HG03025 (cell line): ENCODE results near the gene SUSD4.

Experiments used
- ATAC-seq: cut with Tn5 transposase; IDR thresholded peaks from one replicate; pipeline ENCODE4 v1.9.1; 2021; ENCODE audit warnings: mild to moderate bottlenecking, moderate library complexity; ENCODE audit not compliant: unreplicated experiment, low FRiP score

SUSD4 gene

DNA sequence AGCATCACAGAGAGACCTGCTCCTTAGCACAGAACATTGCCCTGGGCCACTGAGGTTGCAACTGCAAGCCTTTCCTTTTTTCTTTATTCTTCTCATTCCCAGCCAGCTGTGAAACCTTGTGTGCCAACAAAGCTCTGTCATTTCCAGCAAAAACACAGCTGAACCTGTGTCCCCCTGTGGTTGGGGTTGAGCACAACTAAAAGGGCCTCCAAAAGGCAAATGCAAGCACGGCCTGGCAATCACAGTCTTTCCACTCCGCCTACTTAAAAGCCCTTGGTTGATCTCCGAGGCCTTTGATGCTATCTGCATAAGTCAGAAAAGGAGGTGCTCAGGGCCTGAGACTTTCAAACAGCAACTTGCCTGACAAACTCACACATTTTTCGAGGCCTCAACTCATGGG lies 32.7 kb downstream of the SUSD4 start:
- ATAC-seq: no peak

DNA sequence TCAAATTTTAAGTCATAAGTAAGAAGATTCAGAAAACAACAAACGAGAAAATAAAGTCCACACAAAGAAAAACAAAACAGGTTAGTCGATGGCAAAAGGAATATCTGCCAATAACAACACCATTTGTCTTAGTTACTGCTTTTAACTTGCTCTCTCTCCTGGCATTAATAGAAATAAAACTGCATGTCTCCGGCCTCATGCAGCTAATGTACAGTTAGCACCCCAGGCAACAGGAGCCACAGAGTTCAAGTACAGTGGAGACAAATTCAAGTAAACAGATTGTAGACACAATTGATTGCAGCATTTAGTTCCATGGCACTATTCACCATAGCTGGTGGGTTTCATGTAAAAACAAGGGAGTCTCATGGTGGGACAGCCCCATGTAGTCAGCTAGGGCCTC lies 33.5 kb downstream of the SUSD4 start:
- no peak for ATAC-seq

DNA sequence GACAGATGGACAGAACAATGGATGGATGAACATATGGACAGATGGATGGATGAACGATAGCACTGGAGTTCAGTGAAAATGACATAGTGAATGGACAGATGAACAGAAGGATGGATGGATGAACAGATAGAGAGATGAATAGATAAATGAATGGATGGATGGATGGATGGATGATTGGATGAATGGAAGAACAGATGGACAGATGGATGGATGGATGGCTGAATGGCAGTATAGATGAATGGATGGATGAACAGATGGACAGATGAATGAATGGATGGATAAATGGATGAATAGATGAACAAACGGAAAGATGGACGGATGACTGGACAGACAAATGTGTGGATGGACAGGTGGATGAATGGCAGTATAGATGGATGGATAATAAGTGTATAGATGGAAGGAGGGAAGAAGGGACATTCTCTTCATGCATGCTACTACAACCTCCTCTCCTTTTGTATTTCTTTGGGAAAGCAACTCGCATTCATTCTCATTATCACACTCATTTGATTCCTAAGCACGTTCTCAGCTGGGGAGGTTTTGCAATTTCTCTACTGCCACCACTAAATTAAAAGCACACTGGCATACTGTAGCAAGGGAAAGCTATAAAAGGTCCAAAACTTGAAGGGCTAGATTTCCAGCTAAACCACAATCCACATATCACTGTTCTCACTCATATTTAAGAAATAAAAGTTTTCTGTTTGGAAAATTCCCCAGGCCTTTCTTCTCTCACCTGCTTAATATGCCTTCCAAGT lies 34.1 kb downstream of the SUSD4 start:
- ATAC-seq: no peak

DNA sequence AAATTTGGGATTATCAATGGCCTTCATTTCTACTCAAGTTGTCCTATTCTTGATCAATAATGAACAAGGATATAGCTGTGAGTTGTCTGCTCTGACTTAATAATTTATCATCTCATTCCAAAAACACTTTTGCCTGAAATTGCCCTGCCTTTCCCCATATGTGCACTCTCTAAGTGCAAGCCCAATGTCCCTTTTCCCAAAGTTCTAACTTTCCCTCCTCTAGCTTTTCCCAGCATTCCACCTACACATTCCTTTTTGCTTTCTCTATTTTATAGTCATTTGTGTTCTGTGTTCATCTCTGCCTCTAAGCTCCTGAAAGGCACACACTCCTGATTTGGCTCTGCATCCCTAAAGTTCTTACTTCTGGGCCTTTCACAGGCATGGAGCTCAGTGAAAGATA lies 34.7 kb downstream of the SUSD4 start:
- no peak for ATAC-seq

DNA sequence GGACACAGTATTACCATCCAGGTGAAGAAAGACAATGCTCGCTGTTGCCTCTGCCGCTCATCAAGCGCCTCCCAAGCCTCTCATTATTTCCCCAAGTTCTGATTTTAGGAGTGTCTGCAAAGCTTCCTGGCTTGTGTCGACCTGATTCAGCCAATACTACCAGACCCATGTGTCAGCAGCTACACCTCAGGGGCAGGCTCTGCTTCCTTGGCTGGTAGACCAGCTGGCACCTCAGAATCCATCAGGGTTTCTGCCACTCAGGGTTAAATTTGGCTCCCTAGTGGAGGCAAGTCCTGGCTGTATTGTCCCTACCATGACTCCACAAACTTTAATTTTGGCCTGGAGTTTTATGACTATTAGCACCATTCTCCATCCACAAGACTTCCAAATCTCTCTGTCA lies 35.4 kb downstream of the SUSD4 start:
- no peak for ATAC-seq

DNA sequence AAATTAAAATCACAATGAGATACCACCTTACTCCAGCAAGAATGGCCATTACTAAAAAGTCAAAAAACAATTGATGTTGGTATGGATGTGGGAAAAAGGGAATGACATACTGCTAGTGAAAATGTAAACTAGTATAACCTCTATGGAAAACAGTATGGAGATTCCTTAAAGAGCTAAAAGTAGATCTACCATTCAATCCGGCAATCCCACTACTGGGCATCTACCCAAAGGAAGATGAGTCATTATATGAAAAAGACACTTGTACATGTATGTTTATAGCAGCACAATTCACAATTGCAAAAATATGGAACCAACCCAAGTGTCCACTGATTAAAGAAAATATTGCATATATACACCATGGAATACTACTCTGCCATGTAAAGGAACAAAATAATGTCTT lies 37.2 kb downstream of the SUSD4 start:
- ATAC-seq: no peak

DNA sequence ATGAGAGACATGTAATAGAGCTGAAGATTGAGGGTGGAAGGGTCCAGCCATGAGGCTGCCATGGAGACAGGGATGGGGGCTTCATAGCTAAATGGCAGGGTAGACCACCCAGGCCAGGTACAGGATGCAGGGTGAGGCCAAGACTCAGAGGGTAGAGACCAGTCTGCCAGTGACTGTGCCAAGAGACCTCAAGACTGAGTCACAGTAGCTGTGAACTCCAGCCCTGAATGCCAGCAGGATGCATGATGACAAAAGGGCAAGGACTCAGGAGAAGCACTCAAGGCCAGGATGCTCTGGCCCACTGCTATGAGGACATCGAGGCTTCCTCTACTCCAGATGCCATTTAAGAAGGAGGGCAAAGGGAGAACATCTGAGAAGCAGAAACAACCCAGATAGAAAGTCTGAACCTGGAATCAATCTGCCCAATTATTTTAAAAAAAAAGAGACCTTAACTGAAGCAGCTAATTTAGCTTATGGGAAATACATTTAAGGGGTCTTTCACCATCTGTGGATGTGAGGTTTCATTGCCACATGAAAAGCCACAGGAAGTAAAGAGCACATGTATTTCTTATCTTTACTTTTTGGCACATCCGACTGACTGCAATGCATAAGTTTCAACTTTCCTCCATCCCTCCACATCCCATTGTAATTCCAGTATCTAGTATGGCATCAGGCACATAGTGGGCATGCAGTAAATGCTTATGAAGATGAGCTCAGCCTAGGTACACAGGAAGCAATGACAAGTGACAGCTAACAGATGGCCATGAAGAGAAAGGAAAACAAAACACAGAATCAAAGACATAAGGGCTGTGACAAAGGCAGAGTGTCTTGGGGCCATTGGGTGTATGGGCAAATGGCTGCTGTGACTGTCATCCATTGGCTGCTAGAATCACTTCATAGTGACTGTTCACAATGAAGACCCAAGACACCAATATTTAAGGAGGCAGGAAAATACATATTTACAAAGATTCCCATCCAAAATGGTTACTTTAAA lies 40.2 kb downstream of the SUSD4 start:
- no peak for ATAC-seq

DNA sequence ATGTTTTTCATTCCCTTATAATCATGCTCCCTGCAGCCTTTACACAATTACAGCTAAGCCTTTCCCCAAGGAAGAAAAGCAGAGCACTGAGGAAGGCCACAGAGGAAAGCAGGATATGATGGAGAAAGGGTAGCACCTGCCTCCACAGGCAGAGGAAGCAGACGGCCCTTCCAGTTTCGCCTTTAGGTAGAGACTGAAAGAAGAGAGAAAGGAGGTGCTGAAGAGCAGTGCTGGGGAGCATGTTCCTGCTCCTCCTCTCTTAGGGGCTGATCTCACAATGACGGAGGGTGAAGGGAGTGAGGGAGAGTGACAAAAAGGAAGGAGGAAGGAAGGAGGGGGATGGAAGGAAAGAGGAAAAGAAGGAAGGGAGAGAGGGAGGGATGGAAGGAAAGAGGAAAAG lies 41.1 kb downstream of the SUSD4 start:
- no peak for ATAC-seq

DNA sequence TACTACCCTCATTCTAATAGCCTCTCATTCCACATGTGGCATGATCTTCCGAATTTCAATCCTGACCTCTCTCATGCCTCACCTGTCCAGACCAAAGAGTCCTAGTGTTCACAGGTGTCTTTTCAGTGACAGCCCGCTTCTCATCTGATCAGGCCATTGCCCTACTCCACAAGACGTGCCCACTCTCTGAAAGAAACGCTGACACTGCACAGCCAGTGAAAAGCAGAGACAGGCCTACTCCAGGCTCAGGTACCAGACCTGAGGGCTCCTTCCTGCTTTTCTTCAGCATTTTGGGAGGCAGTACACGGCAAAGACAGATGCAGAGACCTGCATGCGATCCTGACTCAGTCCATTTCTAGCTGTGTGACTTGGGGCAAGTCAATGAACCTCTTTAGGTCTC lies 43.0 kb downstream of the SUSD4 start:
- no peak for ATAC-seq

DNA sequence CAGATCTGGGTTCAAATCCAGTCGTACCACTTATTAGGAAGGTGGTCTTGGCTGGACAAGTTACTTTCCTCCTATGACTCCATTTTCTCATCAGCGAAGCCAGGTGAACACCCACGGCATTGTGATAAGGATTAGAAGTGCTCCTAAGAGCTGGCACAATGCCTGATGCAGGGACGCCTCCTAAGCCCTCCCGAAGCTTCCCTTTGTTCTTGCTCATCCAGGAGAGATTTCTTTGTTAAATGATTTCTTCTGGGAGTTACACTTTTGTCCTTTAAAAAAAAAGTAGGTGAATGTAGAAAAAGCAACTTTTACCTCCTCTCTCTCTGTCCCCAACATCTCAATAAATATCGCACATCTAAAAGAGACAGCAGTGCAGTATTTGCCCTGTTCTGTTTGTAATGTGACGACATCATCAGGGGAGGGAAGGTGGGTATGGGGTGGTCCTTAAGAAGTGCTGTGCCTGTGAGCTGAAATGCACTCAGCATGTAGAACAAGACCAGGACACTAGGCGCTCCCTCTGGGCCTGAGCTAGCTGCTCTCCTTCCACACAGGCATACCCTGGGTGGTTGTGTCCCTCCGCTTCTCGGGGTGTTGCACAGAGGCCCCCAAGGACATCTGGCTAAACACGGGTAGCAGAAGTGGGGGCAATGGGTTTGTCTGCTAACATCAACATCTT lies 43.9 kb downstream of the SUSD4 start:
- ATAC-seq: no peak

DNA sequence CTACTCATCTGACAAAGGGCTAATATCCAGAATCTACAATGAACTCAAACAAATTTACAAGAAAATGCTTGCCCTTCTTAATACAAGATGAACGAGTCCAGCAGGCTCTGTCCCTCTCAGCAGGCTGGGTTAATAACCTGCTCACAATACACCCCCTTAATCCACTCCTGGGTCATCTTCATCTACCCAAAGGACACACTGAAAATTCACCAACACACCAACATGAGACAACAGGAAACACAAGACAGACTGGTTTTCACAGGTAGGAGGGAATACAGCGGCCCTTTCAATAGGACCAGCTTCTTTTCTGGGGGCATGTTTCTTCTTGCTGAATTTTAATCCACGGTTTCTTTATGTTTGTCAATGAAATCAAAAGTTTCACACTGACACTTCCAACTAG lies 44.6 kb downstream of the SUSD4 start:
- no peak for ATAC-seq

DNA sequence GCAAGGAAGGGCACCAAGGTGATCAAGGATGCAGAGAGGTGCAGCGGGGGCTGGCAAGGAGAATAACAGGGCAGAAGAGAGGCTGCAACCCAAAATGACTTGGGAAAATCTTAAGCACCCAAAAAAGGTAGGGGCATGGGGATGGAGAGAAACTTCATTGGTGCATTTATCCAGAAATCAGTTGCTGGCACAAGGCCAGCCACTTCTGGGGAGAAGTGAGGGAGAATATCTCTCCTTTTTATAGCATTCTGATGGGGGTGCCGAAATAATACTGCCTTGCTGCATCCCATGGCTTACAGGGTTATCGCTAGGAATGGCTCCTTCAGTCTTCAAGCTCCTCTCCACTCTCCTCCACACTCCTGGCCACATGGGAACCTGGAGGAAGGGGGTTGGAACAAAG lies 47.9 kb downstream of the SUSD4 start:
- ATAC-seq: no peak

DNA sequence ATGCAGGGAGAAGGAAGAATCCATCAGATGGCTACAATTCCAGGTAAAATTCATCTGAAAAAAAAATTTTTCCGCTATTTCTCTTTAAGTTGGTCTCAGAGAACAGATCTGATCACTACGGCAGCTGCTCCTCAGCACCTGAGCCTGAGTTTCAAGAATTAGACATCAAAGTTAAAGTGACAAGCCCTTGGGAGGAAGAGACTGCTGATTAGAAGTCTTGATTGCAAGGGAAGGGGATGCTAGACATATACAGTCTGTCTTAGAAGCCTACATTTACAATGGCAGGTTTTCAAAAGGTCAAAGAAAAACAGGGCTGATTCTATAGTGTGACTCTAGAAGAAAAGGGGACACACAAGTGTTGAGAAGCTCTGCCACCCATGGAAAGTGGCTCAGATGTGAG lies 48.3 kb downstream of the SUSD4 start:
- no peak for ATAC-seq

DNA sequence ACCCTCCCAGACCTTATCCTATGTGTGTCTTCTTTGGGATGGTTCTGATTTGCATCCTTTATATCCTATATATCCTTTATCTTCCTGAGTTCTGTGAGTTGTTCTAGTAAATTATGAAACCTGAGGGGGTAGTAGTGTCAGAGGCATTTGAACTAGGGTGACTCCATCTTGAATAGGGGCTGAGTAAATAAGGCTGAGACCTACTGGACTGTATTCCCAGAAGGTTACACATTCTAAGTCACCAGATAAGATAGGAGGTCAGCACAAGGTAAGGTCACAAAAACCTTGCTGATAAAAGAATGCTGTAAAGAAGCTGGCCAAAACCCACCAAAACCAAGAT lies 50.6 kb downstream of the SUSD4 start:
- ATAC-seq: no peak

DNA sequence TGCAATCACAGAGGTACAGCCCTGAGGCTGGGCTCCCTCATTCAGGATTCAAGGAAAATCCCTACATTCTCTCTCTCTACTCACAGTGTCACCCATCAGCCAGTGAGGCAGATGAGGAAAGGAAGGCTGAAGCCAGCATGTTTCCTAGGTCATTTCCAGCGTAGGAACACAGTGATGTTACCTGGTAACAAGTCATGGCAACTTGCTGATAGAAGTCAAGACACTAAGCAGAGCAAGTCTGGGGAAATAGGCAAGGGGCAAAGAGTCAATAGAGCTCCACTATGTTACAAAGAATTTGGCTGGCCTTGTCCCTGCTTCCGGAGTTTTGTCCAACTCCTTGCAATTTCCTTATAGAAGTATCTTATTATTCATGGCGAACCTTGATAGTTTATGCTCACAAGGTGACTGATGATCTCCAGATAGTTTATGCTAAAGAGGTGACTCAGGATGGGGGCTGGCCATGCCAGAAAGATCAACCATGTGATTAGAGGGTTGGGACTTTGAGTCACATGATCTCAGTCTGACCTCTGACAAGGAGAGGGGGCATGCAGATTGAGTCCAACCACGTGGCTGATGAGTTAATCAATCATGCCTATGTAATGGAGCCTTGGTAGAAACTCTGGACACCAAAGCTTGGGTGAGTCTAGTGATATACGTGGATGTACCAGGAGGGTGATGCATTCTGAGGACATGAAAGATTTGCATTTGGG lies 51.1 kb downstream of the SUSD4 start:
- no peak for ATAC-seq

DNA sequence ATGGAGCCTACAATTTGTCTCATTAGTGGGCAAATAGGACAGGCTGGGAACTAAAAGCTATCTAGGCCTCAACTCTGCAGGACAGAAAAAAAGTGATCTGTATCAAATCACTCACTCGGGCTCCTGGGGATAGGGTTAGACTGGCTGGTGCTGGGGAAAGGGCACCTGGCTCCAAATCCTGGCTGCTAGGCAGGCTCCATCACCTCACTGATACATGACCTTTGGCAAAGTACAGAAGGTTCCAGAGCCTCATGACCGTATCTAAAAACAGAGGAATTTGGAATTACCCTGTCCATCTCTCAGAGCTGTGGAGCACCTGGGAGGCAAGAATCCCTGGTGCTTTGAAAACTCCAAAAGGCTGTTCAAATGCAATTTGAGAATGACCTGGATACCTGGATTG lies 51.7 kb downstream of the SUSD4 start:
- no peak for ATAC-seq

DNA sequence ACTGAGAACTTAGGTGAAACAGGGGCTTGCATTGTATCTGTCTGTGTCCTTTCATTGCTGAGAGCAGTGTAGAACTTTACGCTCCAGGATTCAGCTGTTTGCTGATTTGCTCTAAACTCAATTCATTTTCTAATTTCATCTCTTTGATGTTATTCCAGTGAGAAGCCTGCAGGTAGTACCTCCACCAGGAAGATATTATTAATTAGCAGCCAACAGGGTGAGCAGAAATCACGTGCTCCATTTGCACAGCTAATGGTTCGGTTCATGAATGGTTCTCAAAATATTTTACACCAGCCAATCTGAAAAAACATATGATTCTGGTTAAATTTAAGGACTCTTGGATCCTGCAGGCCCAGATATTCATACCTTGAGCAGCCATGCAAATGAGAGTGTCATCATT lies 52.1 kb downstream of the SUSD4 start:
- ATAC-seq: no peak

DNA sequence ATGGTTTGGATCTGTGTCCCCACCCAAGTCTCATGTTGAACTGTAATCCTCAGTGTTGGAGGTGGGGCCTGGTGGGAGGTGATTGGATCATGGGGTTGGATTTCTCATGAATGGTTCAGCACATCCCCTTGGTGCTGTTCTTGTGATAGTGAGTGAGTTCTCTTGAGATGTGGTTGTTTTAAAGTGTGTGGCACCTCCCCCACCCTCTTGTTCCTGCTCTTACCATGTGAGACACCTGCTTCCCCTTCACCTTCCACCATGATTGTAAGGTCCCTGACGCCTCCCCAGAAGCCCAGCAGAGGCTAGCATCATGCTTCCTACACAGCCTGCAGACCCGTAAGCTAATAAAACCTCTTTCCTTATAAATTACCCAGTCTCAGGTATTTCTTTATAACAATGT lies 55.8 kb downstream of the SUSD4 start:
- ATAC-seq: no peak

DNA sequence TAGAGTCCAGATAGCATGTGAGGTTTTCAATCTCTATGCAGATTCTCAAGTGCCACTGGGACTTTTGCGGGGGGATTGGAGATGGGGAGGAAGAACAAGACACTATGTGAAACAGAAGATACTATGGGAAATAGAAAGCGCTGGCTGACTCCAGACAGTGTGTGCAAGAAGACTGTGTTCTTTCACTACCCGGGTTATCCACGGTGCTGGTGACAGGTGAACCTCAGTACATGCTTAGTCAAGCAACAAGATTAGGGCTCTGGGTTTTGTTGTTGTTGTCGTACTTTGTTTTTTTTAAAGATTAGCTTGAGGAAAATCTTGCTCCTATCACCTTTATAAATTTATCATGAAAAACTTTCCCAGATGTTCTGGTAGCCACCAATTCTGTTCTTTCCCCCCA lies 56.4 kb downstream of the SUSD4 start:
- ATAC-seq: no peak

DNA sequence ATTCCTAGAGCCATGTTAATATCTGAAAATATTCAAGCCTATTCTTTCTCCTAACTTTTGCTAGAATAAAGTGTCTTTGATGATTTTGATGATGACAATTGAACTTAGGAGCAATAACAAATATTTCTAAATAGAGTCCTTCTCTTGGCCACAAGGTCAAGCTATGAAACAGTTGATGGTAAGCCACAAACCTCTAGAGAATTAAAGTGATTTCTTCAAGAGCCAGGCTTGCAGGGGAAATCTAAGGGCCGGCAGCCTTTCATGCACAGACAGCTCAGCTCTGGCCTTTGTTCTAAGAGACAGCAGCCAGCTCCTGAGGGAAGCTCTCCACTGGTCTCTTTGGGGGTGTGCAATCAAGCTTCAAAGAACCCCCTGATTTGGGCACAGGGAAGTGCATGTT lies 59.0 kb downstream of the SUSD4 start:
- no peak for ATAC-seq

DNA sequence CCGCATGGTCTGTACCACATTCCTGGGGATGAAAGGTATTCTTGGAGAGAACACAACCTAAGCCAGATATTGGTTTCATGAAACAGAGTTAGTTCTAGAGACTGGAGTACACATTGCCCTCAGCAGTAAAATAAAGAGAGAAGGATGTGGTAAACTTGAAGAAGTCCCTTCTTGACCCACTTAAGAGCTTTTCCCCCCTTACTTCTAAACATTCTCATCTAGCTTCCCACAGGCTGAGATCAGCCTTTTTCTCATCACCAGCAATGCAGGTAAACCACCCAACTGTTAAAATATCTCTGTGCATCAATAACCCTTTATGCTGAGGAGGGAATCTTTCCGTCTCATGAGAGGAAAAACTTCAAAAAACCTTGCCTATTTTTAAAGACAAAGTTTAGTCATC lies 62.6 kb downstream of the SUSD4 start:
- no peak for ATAC-seq
